WTC11 (cell line): Measurements from ENCODE around the gene PHF21B. TPM values are rescaled to one million over a fixed set of nuclear protein-coding genes. Genes with fewer than 3 reads are reported as not detected.

Experiments
- ATAC-seq: fragments of 200-7000 bp; cut with Tn5 transposase; 2 replicates; pipeline ENCODE4 v1.10.0; 2021; ENCODE audit warnings: mild to moderate bottlenecking, moderate library complexity
- CTCF ChIA-PET: fragments of 300-600 bp; sonication (Branson Sonifier 250); formaldehyde crosslinking; loops from one replicate; lab custom pipeline; 2021; ENCODE audit warnings: antibody characterized with exemption; lab: Charles Lee
- POLR2A ChIA-PET: fragments of 350-600 bp; sonication (Branson Sonifier 250); formaldehyde crosslinking; loops from one replicate; lab custom pipeline; 2021; ENCODE audit warnings: antibody characterized with exemption; lab: Charles Lee
- DNase-seq: peaks from one replicate; pipeline ENCODE4 v3.0.0; 2021; ENCODE audit warnings: low spot score
- H3K27ac Mint-ChIP-seq: 2 replicates; pipeline ENCODE4 v1.8.0; 2021; ENCODE audit warnings: mixed read lengths
- H3K27me3 Mint-ChIP-seq: 2 replicates; pipeline ENCODE4 v1.8.0; 2021; ENCODE audit warnings: low read depth, mild to moderate bottlenecking, moderate library complexity, mixed read lengths
- H3K36me3 Mint-ChIP-seq: 2 replicates; pipeline ENCODE4 v1.8.0; 2021; ENCODE audit warnings: mixed read lengths
- H3K4me1 Mint-ChIP-seq: 2 replicates; pipeline ENCODE4 v1.8.0; 2022; ENCODE audit warnings: mixed read lengths
- H3K4me3 Mint-ChIP-seq: 2 replicates; pipeline ENCODE4 v1.8.0; 2021; ENCODE audit warnings: mild to moderate bottlenecking, moderate library complexity, mixed read lengths
- H3K9me3 Mint-ChIP-seq: 2 replicates; pipeline ENCODE4 v1.8.0; 2021; ENCODE audit warnings: mixed read lengths
- AFF4 ChIP-seq: sonication (generic); formaldehyde crosslinking; IDR thresholded peaks from 2 replicates; pipeline ENCODE4 v1.8.1; 2023; ENCODE audit warnings: mild to moderate bottlenecking, missing genetic modification reagents, borderline replicate concordance
- AR ChIP-seq: fragments of 250-450 bp; sonication (Bioruptor Pico); IDR thresholded peaks from 2 replicates; pipeline ENCODE4 v1.9.0; 2021; ENCODE audit warnings: mild to moderate bottlenecking
- ATF1 ChIP-seq: sonication (generic); formaldehyde crosslinking; IDR thresholded peaks from 2 replicates; pipeline ENCODE4 v1.8.1; 2023; ENCODE audit warnings: mild to moderate bottlenecking, moderate library complexity, missing genetic modification reagents
- ATF2 ChIP-seq: sonication (generic); formaldehyde crosslinking; IDR thresholded peaks from 2 replicates; pipeline ENCODE4 v1.8.1; 2022; ENCODE audit warnings: low read depth, missing genetic modification reagents, borderline replicate concordance
- CREM ChIP-seq: sonication (generic); formaldehyde crosslinking; IDR thresholded peaks from 2 replicates; pipeline ENCODE4 v1.8.1; 2022; ENCODE audit warnings: mild to moderate bottlenecking, missing genetic modification reagents, moderate library complexity
- FOXJ3 ChIP-seq: sonication (generic); formaldehyde crosslinking; IDR thresholded peaks from 2 replicates; pipeline ENCODE4 v1.9.0; 2021; ENCODE audit warnings: missing genetic modification reagents, mild to moderate bottlenecking, borderline replicate concordance
- FOXK1 ChIP-seq: sonication (generic); formaldehyde crosslinking; IDR thresholded peaks from 2 replicates; pipeline ENCODE4 v1.8.0; 2022; ENCODE audit warnings: mild to moderate bottlenecking, moderate library complexity, missing genetic modification reagents
- IRF2 ChIP-seq: sonication (generic); formaldehyde crosslinking; IDR thresholded peaks from 2 replicates; pipeline ENCODE4 v1.8.0; 2022; ENCODE audit warnings: low read depth, missing genetic modification reagents, borderline replicate concordance
- NFATC4 ChIP-seq: fragments of 250-450 bp; sonication (Bioruptor Pico); IDR thresholded peaks from 2 replicates; pipeline ENCODE4 v1.9.0; 2021; ENCODE audit warnings: mild to moderate bottlenecking
- NFYB ChIP-seq: sonication (generic); formaldehyde crosslinking; conservative IDR thresholded peaks from 2 replicates; pipeline ENCODE4 v1.8.0; 2022; ENCODE audit warnings: low read depth, missing genetic modification reagents
- SP1 ChIP-seq: sonication (generic); formaldehyde crosslinking; conservative IDR thresholded peaks from 2 replicates; pipeline ENCODE4 v1.8.1; 2022; ENCODE audit warnings: missing genetic modification reagents
- TEAD1 ChIP-seq: sonication (generic); formaldehyde crosslinking; IDR thresholded peaks from 2 replicates; pipeline ENCODE4 v1.8.0; 2022; ENCODE audit warnings: mild to moderate bottlenecking, missing genetic modification reagents
- USF2 ChIP-seq: sonication (generic); formaldehyde crosslinking; IDR thresholded peaks from 2 replicates; pipeline ENCODE4 v1.8.1; 2023; ENCODE audit warnings: mild to moderate bottlenecking, missing genetic modification reagents, moderate library complexity
- ZBTB21 ChIP-seq: sonication (generic); formaldehyde crosslinking; IDR thresholded peaks from 2 replicates; pipeline ENCODE4 v1.8.1; 2023; ENCODE audit warnings: mild to moderate bottlenecking, missing genetic modification reagents, borderline replicate concordance
- ZNF232 ChIP-seq: sonication (generic); formaldehyde crosslinking; IDR thresholded peaks from 2 replicates; pipeline ENCODE4 v1.8.0; 2022; ENCODE audit warnings: mild to moderate bottlenecking, missing genetic modification reagents
- ZNF263 ChIP-seq: sonication (generic); formaldehyde crosslinking; IDR thresholded peaks from 2 replicates; pipeline ENCODE4 v1.8.1; 2022; ENCODE audit warnings: low read depth, mild to moderate bottlenecking, moderate library complexity, missing genetic modification reagents
- ZNF396 ChIP-seq: fragments of 250-450 bp; sonication (Bioruptor Pico); IDR thresholded peaks from 2 replicates; pipeline ENCODE4 v1.8.0; 2021; ENCODE audit warnings: mild to moderate bottlenecking, moderate library complexity, borderline replicate concordance
- ZNF416 ChIP-seq: fragments of 250-450 bp; sonication (Bioruptor Pico); IDR thresholded peaks from 2 replicates; pipeline ENCODE4 v1.9.0; 2021; ENCODE audit warnings: mild to moderate bottlenecking, inconsistent platforms
- ZNF423 ChIP-seq: fragments of 250-450 bp; sonication (Bioruptor Pico); IDR thresholded peaks from 2 replicates; pipeline ENCODE4 v2.1.2; 2022; ENCODE audit warnings: mild to moderate bottlenecking, moderate library complexity
- ZNF512 ChIP-seq: sonication (generic); formaldehyde crosslinking; IDR thresholded peaks from 2 replicates; pipeline ENCODE4 v1.8.1; 2022; ENCODE audit warnings: missing genetic modification reagents, borderline replicate concordance
- ZNF671 ChIP-seq: fragments of 250-450 bp; sonication (Bioruptor Pico); IDR thresholded peaks from 2 replicates; pipeline ENCODE4 v1.8.0; 2021; ENCODE audit warnings: mild to moderate bottlenecking
- total RNA-seq: library from RNA; stranded (reverse); gene quantifications from 3 replicates; pipeline ENCODE4 v1.2.3, GENCODE V29; 2021
- TF ChIP-seq, protein P1 (sequence below): sonication (generic); formaldehyde crosslinking; IDR thresholded peaks from 2 replicates; pipeline ENCODE4 v1.8.0; 2022; ENCODE audit warnings: mild to moderate bottlenecking, missing genetic modification reagents
- TF ChIP-seq, protein P2 (sequence below): sonication (generic); formaldehyde crosslinking; IDR thresholded peaks from 2 replicates; pipeline ENCODE4 v1.8.1; 2022; ENCODE audit warnings: low read depth, mild to moderate bottlenecking, moderate library complexity, missing genetic modification reagents, borderline replicate concordance
- TF ChIP-seq, protein P3 (sequence below): sonication (generic); formaldehyde crosslinking; IDR thresholded peaks from 2 replicates; pipeline ENCODE4 v1.8.0; 2022; ENCODE audit warnings: mild to moderate bottlenecking, missing genetic modification reagents

PHF21B gene
- total RNA-seq, 1 experiment from 2014 or later = 107 TPM

DNA sequence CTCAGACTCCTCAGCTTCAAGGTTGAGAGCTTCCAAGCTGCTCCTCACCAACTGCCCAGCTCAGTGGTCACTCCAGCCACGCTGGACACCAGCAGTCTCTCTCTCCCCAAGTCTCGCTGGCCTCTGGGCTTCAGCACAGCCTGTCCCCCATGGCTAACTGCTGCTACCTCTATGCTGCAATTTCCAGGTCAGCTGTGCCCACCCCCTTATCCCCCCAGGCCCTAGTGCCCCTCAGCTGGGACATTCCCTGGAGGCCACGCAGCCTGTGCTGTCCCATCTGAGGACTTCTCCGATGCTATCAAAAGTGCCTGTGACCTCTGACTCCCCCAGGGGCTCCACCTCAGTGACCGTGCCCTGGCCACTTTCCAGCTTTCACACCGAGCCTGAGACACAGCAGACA, 37.5 kb upstream of the PHF21B start:
- ATAC-seq = peak; percentile 34; the same call in 1 of the 2 replicates
- ChIA-PET CTCF (no interaction called here), POLR2A (no interaction called here)
- TF ChIP-seq ZNF263 (CRISPR knock-in tag) (no peak), ZBTB21 (CRISPR knock-in tag) (no peak; the same call in 1 of the 2 replicates), ZNF232 (CRISPR knock-in tag) (no peak), ZNF671 (CRISPR knock-in tag) (no peak), ZNF423 (CRISPR knock-in tag) (no peak), FOXJ3 (peak; percentile 40; the same call in 1 of the 2 replicates), AR (no peak), ZNF396 (no peak), ZNF416 (CRISPR knock-in tag) (no peak), IRF2 (CRISPR knock-in tag) (no peak), CREM (no peak), USF2 (CRISPR knock-in tag) (0 out of 2 replicates have a peak, but pooled peaks have one; percentile 11), NFATC4 (no peak), FOXK1 (CRISPR knock-in tag) (no peak)
- TF ChIP-seq, protein P1, sequence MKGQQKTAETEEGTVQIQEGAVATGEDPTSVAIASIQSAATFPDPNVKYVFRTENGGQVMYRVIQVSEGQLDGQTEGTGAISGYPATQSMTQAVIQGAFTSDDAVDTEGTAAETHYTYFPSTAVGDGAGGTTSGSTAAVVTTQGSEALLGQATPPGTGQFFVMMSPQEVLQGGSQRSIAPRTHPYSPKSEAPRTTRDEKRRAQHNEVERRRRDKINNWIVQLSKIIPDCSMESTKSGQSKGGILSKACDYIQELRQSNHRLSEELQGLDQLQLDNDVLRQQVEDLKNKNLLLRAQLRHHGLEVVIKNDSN (CRISPR knock-in tag) = no peak
- Mint-ChIP-seq H3K27me3 (peaks cover 68% of the 10 kb centered on the region), H3K36me3 (peaks cover 16% of the 10 kb centered on the region), H3K9me3 (peaks cover 32% of the 10 kb centered on the region), H3K27ac (no peak overlapping the region), H3K4me3 (no peak overlapping the region), H3K4me1 (peaks cover 25% of the 10 kb centered on the region)
- no peak for DNase-seq

GRCh38 chr22:45045208-45045607, 35.4 kb upstream of the PHF21B start:
- Mint-ChIP-seq H3K27me3 (peaks cover 50% of the 10 kb centered on the region), H3K27ac (peak overlapping the region; percentile 60; the same call in 1 of the 2 replicates)
- CTCF ChIA-PET = no interaction called here
- DNase-seq = no peak
- TF ChIP-seq ATF1 (CRISPR knock-in tag) (no peak), NFYB (CRISPR knock-in tag) (no peak), ZBTB21 (CRISPR knock-in tag) (no peak), SP1 (no peak), TEAD1 (CRISPR knock-in tag) (no peak), ZNF512 (no peak), AFF4 (no peak), ATF2 (CRISPR knock-in tag) (no peak), CREM (no peak)
- TF ChIP-seq, protein P2, sequence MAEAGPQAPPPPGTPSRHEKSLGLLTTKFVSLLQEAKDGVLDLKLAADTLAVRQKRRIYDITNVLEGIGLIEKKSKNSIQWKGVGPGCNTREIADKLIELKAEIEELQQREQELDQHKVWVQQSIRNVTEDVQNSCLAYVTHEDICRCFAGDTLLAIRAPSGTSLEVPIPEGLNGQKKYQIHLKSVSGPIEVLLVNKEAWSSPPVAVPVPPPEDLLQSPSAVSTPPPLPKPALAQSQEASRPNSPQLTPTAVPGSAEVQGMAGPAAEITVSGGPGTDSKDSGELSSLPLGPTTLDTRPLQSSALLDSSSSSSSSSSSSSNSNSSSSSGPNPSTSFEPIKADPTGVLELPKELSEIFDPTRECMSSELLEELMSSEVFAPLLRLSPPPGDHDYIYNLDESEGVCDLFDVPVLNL (CRISPR knock-in tag) = no peak
- TF ChIP-seq, protein P3, sequence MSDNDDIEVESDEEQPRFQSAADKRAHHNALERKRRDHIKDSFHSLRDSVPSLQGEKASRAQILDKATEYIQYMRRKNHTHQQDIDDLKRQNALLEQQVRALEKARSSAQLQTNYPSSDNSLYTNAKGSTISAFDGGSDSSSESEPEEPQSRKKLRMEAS = no peak
- TF ChIP-seq, all 79 proteins: peak for 0
- Mint-ChIP-seq H3K4me1 (peaks cover 20% of the 10 kb centered on the region), H3K4me3 (no peak overlapping the region), H3K36me3 (peaks cover 15% of the 10 kb centered on the region), H3K9me3 (peaks cover 26% of the 10 kb centered on the region)
- ATAC-seq = no peak
- POLR2A ChIA-PET = no interaction called here
